Caco-2 (cell line): Measurements from ENCODE around the gene PCNX3. TPM values are rescaled to one million over a fixed set of nuclear protein-coding genes. Genes with fewer than 3 reads are reported as not detected.

Experiments used
- BruUV-seq: library from RNA; stranded (reverse); fragments of 400-500 nt; replicated peaks from 2 replicates; lab custom pipeline; 2021; lab: Mats Ljungman, UMichigan
- CTCF ChIA-PET: fragments of 300-600 bp; sonication (Branson Sonifier 250); formaldehyde crosslinking; loops from one replicate; lab custom pipeline; 2022; ENCODE audit warnings: antibody characterized with exemption; lab: Charles Lee
- POLR2A ChIA-PET: fragments of 300-600 bp; sonication (Branson Sonifier 250); formaldehyde crosslinking; loops from one replicate; lab custom pipeline; 2022; ENCODE audit warnings: antibody characterized with exemption; lab: Charles Lee
- DNase-seq, 2 experiments: peaks; one replicate each; pipeline versions ENCODE4 v3.0.0 to v3.0.0-alpha.2; 2020 to 2022
- H3K27me3 ChIP-seq: replicated peaks from 2 replicates; pipeline ENCODE4 v1.6.0; 2011; ENCODE audit warnings: low read length; ENCODE audit not compliant: control insufficient read depth, insufficient read depth
- H3K36me3 ChIP-seq: 2 replicates; pipeline ENCODE4 v1.5.1; 2011; ENCODE audit warnings: low read length; ENCODE audit not compliant: control insufficient read depth, insufficient read depth
- H3K4me1 ChIP-seq: fragments of 250-450 bp; sonication (Bioruptor Pico); 2 replicates; pipeline ENCODE4 v1.5.1; 2020; ENCODE audit warnings: mild to moderate bottlenecking
- H3K4me3 ChIP-seq: 2 replicates; pipeline ENCODE4 v1.5.1; 2011; ENCODE audit warnings: low read depth, mild to moderate bottlenecking, control low read depth, low read length
- H3K9me3 ChIP-seq: fragments of 250-450 bp; sonication (Bioruptor Pico); 2 replicates; pipeline ENCODE4 v1.5.1; 2020; ENCODE audit warnings: mild to moderate bottlenecking, moderate library complexity
- H3K27ac Mint-ChIP-seq: one replicate; pipeline ENCODE4 v1.8.0; 2022; ENCODE audit warnings: mixed read lengths; ENCODE audit not compliant: unreplicated experiment
- H3K27me3 Mint-ChIP-seq: one replicate; pipeline ENCODE4 v1.8.0; 2022; ENCODE audit warnings: mixed read lengths; ENCODE audit not compliant: insufficient read depth, unreplicated experiment
- H3K36me3 Mint-ChIP-seq: one replicate; pipeline ENCODE4 v1.8.0; 2022; ENCODE audit warnings: mild to moderate bottlenecking, mixed read lengths; ENCODE audit not compliant: insufficient read depth, unreplicated experiment
- H3K4me1 Mint-ChIP-seq: one replicate; pipeline ENCODE4 v1.8.0; 2022; ENCODE audit warnings: low read depth, mixed read lengths; ENCODE audit not compliant: unreplicated experiment
- H3K4me3 Mint-ChIP-seq: one replicate; pipeline ENCODE4 v1.8.0; 2022; ENCODE audit warnings: mild to moderate bottlenecking, moderate library complexity, mixed read lengths; ENCODE audit not compliant: unreplicated experiment
- H3K9me3 Mint-ChIP-seq: one replicate; pipeline ENCODE4 v1.8.0; 2022; ENCODE audit warnings: mixed read lengths; ENCODE audit not compliant: unreplicated experiment
- CTCF ChIP-seq, 2 experiments: fragments of 200-600 bp in 1 of 2; IDR thresholded peaks; 1 replicate in 1 of 2; 2 replicates in 1 of 2; pipeline versions ENCODE4 v1.5.1 to v1.8.0; 2011 to 2022; ENCODE audit warnings: antibody characterized with exemption in 1 of 2, control low read depth in 1 of 2, inconsistent platforms in 1 of 2, low read depth in 1 of 2, low read length in 1 of 2, mild to moderate bottlenecking in 1 of 2, moderate library complexity in 1 of 2; ENCODE audit not compliant: insufficient read depth in 1 of 2, severe bottlenecking in 1 of 2, unreplicated experiment in 1 of 2
- intact Hi-C: fragments of 100-400 bp; cut with micrococcal nuclease; formaldehyde crosslinking; loops from one replicate; pipeline ENCODE4 v1.10.0; 2022; ENCODE audit not compliant: unreplicated experiment
- total RNA-seq: library from RNA; stranded (reverse); gene quantifications from 2 replicates; pipeline ENCODE4 v1.2.3, GENCODE V29; 2022

Gene PCNX3
- total RNA-seq, 1 experiment from 2014 or later: 52.7 TPM

- peaks cover 38% of the 10 kb centered on the region for H3K4me1 ChIP-seq
- no peaks in the 10 kb centered on the region for H3K27me3 ChIP-seq
- peak overlapping the region; percentile 72 for H3K27ac Mint-ChIP-seq
- H3K36me3 Mint-ChIP-seq: peaks cover 60% of the 10 kb centered on the region
- BruUV-seq: no TSS peak
- H3K4me3 ChIP-seq: peak overlapping the region; percentile 56
- H3K27me3 Mint-ChIP-seq: no peaks in the 10 kb centered on the region
- no peaks in the 10 kb centered on the region for H3K9me3 ChIP-seq
- H3K9me3 Mint-ChIP-seq: no peaks in the 10 kb centered on the region
- peak; percentile 79 to 93 for TF ChIP-seq CTCF (IDR thresholded peaks at IDR 0.05; ENCODE audit: insufficient read depth in 1 of 2, low read depth in 1 of 2, low read length in 1 of 2, severe bottlenecking in 1 of 2, unreplicated experiment in 1 of 2)
- peak; percentile 94 for DNase-seq
- H3K4me3 Mint-ChIP-seq: peak overlapping the region; percentile 98
- no peaks in the 10 kb centered on the region; the same call in none of the 2 replicates for H3K36me3 ChIP-seq
- ChIA-PET CTCF (interaction anchor here (1.1 to 2.1 kb wide), 2 partner anchors 13 to 20 kb away, joined by 3 to 11 read pairs; no protein-coding TSS in a partner anchor), POLR2A (no interaction called here)
- peaks cover 11% of the 10 kb centered on the region for H3K4me1 Mint-ChIP-seq
- intact Hi-C loops: loop anchor here (1.0 to 2.0 kb wide), 2 partner anchors 19 to 33 kb away; no protein-coding TSS in a partner anchor
Observed at GRCh38 chr11:65574109-65574810, 41.3 kb upstream of the PCNX3 start.

DNA sequence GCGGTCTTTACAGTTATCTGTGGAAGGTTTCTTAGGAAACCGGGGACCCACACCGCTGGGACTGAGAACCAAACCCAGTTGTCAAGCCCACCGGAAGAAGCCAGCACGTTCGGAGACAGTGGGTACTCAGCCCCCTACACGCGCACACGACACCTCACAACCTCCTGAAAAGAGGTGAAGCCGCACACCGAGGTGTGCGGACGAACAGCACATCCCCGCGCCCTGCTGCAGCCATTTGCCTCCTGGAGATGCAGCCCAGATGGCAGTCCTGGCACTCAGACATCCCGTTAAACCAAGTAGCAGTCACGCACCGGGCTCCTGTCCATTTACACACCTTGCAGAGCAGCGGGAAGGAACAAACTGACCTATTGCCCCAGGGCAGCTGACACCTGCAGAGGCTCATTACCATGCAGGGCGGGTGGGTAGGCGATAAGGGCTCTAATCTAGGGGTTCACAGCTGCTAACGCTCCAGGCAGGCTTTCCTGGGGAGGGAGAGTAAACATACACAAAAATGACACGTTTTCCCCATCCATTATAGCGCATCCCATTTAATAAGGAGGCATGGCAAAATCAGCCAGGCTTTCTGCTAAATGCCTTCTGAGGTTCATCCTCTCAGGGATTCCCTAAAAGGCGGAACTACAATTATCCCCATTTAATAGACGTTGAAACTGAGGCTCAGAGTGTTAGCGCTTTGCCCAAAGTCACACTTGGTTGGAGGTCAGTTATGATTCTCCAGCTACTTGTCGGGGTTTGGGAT, 40.6 kb upstream of the PCNX3 start:
- Histone ChIP-seq H3K4me3 (peak overlapping the region; percentile 56), H3K36me3 (no peaks in the 10 kb centered on the region; the same call in none of the 2 replicates), H3K27me3 (no peaks in the 10 kb centered on the region), H3K9me3 (no peaks in the 10 kb centered on the region), H3K4me1 (peaks cover 38% of the 10 kb centered on the region)
- CTCF ChIA-PET: interaction anchor here (0.9 kb wide), 1 partner anchor 19 kb away, joined by 5 read pairs; no protein-coding TSS in a partner anchor
- peak; percentile 58 to 75 for DNase-seq
- intact Hi-C loops: loop anchor here (1.0 to 2.0 kb wide), 2 partner anchors 18 to 32 kb away; no protein-coding TSS in a partner anchor
- Mint-ChIP-seq H3K27ac (peak overlapping the region; percentile 72), H3K9me3 (no peaks in the 10 kb centered on the region), H3K27me3 (no peaks in the 10 kb centered on the region), H3K4me3 (peak overlapping the region; percentile 98), H3K36me3 (peaks cover 53% of the 10 kb centered on the region), H3K4me1 (peaks cover 9% of the 10 kb centered on the region)
- BruUV-seq: no TSS peak
- no peak for TF ChIP-seq CTCF (IDR thresholded peaks at IDR 0.05; ENCODE audit: insufficient read depth in 1 of 2, low read depth in 1 of 2, low read length in 1 of 2, severe bottlenecking in 1 of 2, unreplicated experiment in 1 of 2)
- POLR2A ChIA-PET: interaction anchor here (0.6 kb wide), 2 partner anchors 16 to 274 kb away, joined by 3 to 4 read pairs; no protein-coding TSS in a partner anchor
